GM23248 (cell line): ENCODE data around the gene CCDC9.

Experiments
- EZH2 ChIP-seq: fragments of 200-600 bp; sonication (generic); IDR thresholded peaks from 2 replicates; pipeline ENCODE4 v1.6.1; 2018; ENCODE audit warnings: antibody characterized with exemption, mild to moderate bottlenecking; ENCODE audit not compliant: insufficient read depth, poor library complexity, severe bottlenecking
- EZH2phosphoT487 ChIP-seq: fragments of 200-600 bp; sonication (generic); IDR thresholded peaks from 2 replicates; pipeline ENCODE4 v1.6.1; 2018; ENCODE audit warnings: antibody characterized with exemption, moderate library complexity, mild to moderate bottlenecking, low read depth; ENCODE audit not compliant: insufficient read depth

- TF ChIP-seq EZH2 (no peak), EZH2phosphoT487 (no peak)
Measured at GRCh38 chr19:47225746-47226425, 30.4 kb upstream of the CCDC9 start.
